GM21528 (cell line): ENCODE measurements around the gene CASQ2.
A peak's percentile ranks its signal among the peaks of the same experiment; 100 is the strongest.
"Not testable (repeated sequence)": the region's sequence is repeated elsewhere in the genome, so short reads cannot be mapped to it uniquely, and the experiment has no call there.

Source experiments
- ATAC-seq: cut with Tn5 transposase; IDR thresholded peaks from one replicate; pipeline ENCODE4 v1.9.1; 2021; ENCODE audit warnings: mild to moderate bottlenecking, moderate library complexity; ENCODE audit not compliant: unreplicated experiment, low FRiP score

Gene CASQ2

DNA sequence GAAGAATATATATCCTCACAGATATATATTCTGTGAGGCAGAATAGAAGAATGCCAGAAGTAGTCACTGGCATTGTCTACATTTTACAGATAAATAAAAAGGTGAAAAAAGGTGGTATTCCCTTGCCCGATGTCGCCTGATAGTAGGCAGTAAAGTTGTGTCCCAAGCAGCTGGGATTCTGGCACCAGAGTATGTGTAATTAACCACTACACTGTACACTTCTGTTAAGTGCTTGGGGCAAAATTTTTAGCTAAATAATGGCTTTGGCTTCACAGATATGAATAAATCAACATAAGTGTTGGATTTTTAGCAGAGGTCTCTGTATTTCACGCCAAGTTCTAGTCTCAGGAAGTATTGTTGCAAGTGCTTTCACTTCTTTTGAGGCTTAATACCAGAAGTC is 13.3 kb upstream of the CASQ2 start:
- no peak for ATAC-seq

DNA sequence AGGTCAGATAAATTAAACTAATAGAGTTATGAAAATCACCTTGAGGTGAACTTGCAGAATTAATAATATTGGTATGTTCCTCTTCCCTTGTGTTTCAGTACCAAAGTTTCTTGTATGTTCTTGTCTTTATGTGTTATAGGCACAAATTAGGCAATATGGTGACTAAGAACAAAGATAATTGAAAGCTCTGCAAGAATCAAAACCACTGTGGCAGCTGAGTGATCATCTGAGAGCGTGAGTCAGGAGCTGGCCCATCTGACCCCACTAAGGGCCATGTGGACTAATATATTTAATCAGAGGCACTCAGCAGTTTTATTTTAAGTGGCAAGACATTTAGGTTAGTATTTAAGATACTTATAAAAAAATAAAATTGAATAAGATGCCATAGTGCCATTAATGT is 12.8 kb upstream of the CASQ2 start:
- ATAC-seq = no peak

DNA sequence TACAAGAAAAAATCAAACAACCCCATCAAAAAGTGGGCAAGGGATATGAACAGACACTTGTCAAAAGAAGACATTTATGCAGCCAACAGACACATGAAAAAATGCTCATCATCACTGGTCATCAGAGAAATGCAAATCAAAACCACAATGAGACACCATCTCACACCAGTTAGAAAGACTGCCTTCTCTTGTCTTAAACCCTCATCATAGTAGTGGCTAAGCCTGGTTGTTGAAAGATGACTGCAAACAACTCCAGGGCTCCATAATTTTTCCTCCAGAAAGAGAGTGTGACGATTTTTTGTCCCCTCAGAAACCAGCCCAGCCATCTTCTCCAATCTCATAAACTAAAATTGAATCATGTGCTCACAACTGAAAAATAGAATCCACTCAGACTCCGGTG is 12.1 kb upstream of the CASQ2 start:
- not testable (repeated sequence) for ATAC-seq

DNA sequence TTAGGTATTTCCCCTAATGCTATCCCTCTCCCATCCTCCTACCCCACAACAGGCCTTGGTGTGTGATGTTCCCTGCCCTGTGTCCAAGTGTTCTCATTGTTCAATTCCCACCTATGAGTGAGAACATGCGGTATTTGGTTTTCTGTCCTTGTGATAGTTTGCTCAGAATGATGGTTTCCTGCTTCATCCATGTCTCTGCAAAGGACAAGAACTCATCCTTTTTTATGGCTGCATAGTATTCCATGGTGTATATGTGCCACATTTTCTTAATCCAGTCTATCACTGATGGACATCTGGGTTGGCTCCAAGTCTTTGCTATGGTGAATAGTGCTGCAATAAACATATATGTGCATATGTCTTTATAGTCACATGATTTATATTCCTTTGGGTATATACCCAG is 10.6 kb upstream of the CASQ2 start:
- not testable (repeated sequence) for ATAC-seq

DNA sequence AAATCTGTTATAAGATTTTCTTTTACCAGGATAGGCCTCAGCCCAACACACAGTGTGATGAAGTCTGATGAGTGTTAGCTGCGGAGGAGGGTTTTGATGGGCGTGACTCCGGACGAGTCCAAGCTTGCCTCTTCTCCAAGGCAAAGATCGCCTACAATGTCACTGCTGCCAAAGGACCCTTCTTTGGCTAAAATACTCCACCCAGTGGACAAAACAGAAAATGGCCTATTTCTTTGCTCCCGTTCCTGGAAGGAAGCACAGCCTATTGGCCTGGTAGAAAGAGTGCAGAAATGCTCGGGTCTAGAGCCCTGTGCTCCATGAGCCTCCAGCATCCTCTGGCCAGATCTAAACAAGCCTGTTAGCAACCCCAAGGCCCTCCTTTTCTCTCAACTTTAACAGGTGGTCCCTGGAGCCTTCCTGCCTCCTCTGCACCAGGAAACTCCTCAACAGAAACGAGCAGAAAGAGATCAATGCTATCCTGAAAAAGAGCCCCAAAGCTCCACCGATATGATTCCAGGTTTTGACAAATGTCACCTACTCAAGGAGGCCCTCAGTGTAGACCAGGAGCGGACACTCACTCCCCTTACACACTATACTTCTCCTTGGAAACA is 3.4 kb upstream of the CASQ2 start:
- peak; percentile 78 for ATAC-seq

DNA sequence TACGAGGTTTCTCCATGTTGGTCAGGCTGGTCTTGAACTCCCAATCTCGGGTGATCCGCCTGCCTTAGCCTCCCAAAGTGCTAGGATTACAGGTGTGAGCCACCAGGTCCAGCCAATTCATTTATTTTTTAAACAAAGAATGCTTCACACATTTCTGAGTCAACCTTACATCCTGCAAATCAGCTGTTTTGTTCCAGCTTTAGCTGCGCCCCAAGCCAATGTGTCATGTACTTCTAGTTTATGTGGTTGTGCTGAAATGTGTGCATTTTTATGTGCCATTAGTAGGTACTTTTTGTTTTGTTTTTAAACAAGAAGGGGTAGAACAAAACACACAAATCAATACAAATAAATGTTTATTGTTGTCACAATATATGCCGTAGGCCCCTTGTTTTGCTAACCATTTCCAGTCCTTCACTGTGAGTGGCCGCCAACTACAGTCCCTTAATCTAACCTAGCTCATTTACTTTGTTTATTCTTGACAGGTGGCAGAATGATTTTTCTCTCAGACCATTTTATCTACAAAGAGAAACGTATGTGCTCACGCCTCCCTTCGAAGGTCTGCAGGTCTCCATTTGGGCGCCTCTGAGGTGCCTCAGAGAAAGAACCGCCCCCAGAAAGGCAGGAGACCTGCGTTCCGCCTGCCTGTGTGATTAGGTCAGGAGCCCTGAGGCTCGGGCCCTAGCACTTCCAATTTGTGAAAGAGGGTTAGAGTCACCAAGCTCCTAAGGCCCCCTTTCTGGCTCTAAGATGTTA is 2.8 kb upstream of the CASQ2 start:
- ATAC-seq = no peak

DNA sequence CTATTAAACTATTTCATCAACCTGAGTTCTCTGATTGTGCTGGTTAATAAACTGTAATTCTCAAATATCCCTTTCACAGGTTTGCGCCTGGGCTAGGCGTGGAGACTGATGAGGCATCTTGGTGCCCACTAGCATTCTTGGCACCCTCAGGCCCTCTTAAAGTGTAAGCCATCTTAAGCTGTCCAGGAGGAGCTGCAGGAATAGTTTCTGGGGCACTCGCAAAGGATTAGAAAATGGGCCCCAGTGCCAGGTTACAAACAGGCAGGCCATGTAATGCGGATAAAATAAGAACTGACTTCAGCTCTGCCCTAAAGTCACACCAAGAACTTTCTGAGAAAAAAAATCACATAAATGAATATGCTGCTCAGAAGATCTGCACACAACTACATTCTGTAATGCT is 1.1 kb downstream of the CASQ2 start:
- ATAC-seq = no peak

DNA sequence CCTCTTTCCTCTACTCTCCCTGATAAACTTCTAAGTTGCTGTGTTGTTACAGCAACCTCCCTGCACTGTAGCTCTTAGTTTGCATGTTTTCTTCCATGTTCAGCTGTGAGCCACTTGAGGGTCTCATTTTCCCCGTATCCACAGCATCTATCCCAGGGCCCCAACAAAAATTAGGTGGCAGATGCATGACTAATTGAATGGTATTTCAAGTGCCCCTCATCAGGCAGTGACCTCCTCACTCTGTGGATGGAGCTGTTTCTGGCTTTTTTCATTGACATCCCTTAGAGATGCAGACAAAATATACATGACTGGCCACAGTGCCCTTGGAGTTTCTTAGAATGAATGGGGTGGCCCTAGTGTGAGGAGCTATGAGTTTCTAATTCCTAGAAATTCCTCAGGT is 3.4 kb downstream of the CASQ2 start:
- ATAC-seq = no peak

DNA sequence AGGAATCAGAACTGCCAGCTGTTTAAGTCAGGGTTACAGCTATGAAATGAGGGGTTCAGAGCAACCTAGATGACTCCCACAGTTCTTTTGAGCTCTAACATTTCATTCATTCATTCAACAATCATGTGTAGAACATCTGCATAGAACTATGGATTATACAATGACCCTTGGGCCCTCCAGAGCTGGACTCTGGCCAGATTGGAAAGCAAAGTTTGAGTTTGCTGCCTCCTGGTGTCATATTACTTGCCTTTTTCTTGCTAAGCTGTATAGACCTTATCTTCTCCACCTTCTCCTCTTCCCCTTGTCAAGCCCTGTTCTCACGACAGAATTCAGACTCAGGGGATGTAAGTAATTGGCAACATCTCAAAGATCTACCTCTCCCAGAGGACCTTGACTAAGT is 4.0 kb downstream of the CASQ2 start:
- no peak for ATAC-seq

DNA sequence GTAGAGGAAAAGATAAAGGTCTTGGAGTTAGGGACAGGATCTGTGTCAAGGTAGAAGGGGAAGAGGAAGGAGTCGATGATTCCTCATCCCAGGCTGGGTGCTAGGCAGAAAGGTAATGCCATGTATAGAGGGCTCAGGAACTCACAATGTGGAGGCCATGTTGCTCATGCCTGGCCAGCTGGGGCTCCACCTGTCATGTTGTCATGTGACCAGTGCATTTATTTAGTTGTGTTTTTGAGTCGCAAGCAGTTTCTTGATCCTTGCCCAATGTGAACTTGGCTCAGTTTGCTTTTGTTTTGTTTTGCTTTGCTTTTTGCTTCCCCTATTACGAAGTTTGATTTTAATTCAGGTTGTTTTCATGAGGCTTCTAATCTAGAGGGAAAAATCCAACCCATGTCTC is 5.7 kb downstream of the CASQ2 start:
- no peak for ATAC-seq

DNA sequence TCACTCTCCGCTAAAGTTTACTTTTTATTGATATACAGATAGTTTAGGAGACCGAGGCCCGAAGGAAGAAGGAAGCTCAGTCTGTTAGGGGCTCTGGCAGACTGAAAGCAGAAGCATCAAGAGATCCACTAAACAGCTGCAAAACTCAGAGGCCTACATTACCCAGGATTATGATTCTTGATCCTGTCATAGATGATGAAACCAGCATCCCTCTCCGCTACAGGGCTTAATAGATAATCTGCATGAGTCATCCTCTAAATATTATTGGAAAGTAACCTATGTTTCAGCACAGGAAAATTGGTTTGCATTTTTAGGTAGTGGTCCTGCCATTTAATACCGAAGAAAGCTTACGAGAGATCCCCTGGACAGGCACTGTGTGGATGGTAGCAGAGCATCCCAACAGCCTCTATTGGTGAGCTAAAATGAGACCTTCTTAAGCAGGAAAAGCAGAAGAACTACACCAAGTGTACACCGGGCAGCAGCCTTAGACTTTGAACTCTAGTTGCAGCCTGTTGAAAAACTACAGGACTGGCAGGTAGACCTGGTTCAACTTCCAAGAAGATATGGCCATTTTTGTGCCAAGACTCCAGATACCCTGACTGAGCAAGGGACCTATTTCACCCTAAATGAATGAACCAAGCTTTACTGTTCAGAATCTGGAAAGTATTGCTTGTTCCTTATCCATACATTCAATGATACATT is 6.8 kb downstream of the CASQ2 start:
- no peak for ATAC-seq

DNA sequence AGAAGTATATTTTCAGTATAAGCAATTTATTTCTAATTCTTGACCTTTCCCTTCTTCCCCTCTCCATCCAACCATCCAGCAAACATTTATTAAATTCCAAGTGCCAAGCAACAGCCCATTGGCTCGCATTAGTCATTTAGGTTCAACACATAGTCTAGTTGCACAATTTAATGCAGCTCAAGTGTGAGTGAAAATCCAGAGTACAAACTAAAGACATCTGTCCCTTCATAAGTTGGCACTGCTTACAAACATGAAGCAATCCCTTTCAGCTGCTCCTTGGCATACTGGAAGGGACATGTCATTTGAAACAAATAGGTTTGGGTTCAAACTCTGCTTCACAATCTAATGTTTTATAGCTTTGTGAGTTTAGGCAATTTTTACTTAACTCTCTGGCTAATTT is 10.7 kb downstream of the CASQ2 start:
- ATAC-seq = no peak

DNA sequence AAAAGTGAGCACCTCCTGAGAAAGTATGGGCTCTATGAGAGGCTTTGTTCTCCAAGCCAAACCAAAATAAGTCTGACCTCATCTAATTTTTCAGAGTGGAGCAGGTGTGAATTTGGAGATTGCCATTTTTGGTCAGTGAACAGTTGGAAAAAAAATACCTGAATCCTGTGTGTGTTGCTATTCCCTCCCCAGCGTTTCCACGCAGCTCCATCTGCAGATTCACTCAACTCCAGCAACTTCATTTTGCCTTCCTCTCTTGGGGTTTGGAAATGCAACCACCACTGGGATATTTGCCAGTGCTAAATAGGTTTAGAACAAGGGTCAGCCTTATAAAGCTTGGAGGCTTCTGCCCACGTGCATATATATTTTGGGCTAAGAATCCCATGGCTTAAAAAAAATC is 11.2 kb downstream of the CASQ2 start:
- ATAC-seq = no peak

DNA sequence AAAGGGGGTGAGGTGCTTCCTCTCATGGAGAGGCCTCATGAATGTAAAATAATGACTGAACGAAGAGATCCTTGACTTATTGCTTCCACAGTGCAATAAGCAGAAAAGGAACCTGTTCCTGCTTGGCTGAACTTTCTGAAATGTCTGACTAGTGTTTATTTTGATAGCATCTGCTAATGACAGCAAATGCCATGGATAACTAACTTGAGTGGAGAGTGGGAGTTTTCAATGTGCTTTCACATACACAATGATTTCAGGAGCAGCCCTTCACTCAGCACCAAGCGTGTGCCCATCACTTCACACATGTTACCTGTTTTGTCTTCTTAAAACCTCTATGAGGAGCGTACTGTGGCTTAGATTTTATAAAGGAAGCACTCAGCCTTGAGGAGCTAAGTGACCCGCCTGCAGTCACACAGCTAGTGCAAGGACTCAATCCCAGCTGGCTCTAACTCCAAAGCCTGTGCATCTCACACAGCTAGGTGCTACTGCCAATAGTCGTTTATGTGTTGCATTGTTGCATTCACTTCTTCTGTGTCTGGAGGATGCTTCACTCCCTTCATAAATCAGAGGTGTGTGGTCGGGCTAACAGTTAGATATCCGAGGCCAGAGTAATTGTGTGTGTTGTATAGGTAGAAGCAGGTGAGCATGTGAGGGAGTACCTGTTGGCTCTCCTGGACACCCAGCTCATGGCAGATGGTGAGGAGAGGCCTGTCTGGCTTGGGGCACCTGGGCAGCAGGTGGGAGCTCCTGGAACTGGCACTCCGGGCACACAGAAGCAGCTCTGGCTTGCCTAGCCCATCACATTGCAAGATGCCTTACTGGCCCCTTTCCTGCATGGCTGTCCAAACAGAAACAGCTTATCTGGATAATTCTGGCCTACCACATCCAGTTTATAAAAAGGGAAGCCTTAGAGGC is 12.8 kb downstream of the CASQ2 start:
- no peak for ATAC-seq

DNA sequence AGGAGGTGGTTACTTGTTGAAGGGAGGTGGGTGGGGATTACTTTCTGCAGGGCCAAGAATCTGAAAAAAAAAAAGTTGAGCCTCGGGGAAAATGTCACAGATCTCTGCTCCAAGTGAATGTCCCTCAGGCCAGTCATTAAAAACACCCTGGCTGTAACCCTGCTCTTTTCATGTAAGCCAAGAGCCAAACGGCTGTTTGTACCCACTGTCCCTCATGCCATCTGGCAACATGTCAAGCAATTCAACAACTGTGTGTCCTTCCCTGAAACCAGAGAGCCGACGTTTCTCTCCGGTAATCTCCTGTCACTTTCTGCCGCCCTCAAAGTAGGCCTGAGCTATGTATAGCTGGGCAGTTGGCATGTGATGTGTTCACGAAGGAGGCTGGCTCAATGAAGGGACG is 14.7 kb downstream of the CASQ2 start:
- ATAC-seq = no peak

DNA sequence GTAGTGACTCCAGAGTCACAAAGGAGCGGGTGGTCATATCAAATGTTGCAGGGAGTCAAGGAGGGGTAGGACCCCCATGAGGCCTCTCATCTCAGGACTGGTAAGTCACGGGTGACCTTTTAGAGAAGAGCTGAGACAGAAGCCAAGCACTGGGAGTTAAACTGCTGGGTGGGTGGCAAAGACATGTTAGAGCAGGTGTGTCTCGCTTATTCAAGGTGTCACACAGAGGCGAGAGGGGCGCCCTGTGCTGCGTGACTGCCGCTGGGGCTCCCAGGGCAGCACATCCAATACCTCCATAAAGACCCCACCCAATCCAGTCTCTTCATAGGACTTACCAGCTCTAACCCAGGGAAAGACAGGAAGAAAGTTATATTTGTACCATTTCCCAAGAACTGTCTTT is 15.2 kb downstream of the CASQ2 start:
- ATAC-seq = no peak

DNA sequence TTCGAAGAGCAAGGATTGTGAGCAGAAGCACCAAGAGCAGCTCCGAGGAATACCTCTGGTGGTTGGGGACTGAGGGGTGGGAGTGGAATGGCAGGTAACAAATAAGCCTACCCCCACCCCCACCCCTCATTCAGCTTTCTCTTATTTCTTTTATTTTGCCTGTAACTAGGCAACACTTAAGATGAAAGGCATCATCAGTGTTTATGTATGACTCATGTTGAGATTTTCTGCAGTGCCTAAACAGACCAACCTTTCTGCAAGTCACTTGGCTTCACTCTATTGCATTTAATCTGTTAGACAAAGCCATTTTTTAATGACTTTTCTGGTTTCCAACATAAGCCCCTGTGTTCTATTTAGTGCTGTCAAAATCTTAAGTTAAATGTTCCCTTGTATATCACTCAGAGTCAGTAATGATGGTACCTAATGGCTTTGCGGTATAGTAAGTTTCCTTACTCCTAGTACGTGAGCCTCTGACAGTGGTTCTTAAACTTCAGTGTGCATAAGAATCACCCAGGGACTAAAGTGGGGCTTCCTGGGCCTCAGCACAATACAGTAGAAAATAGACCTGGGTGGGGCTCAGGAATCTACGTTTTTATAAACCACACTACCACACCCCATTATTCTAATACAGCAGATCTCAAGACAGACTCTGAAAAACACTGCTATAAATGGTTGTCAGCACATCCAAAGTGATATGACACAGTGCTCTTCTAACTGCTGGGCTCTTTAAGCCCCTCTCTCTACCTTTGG is 19.9 kb downstream of the CASQ2 start:
- ATAC-seq = no peak

DNA sequence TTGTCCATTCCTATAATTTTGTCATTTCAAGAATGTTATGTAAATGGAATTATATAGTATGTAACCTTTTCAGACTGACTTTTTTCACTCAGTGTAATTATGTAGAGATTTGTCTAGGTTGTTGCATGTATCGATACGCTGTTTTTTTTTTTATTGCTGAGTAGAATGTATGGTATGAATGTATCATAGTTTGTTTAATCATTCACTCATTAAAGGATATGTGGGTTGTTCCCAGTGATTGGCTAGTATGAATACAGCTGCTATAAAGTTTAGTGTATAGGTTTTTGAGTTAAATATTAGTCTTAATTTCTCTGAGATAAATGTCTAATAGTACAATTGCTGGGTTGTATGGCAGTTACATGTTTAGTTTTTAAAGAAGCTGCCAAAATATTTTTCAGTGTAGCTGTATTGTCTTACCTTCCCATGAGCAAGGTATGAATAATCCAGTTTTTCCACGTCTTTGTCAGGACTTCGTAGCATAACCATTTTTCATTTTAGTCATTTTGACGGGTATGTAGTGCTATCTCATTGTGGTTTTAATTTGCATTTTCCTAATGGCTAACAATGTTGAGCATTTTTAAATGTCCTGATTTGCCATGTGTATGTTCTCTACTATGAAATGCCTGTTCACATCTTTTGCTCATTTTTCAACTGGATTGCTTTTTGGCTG is 22.4 kb downstream of the CASQ2 start:
- ATAC-seq = no peak

DNA sequence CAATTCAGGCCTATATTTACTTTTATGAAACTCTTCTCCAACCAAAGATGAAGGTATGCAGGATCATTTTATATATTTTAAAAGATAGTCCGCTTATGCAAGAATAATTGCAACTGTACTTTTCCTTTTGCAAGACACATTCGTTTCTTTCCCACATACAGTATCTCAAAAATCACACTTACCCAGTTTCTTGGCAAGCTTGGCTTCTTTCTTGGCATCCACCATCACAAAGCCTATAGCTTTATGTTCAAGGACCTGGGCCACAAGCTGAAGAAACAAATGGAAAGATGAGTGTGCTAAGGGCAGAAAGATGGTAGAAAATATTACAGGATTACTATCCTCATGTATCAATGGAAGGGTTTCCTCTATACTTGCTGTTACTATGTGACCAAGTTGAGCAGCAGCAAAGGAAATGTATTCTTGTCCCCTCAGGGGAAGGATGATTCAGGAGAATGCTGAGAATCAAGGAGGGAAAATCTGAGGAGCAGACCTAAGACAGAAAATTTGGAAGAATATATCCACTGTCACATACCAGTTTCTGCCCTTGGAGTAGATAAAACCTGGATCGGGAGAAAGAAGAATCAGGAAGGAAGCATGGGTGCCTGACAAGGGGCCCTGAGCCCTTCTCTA is 23.8 kb downstream of the CASQ2 start:
- ATAC-seq = no peak
